Left lung (tissue), 14 donors: Measurements from ENCODE around the gene OTUD3. TPM values are rescaled to one million over a fixed set of nuclear protein-coding genes. Genes with fewer than 3 reads are reported as not detected.

Experiments
- ATAC-seq: fragments of 200-7000 bp; cut with Tn5 transposase; one replicate; pipeline ENCODE4 v1.9.1; 2020; ENCODE audit warnings: moderate library complexity
- DNase-seq, 4 donors: peaks; one replicate each; pipeline ENCODE4 v3.0.0-alpha.2; 2013 to 2020
- H3K27ac ChIP-seq, 2 donors: fragments of 200-600 bp; sonication (generic) in 1 of 2; one replicate each; pipeline versions ENCODE4 v1.5.0 to v1.8.0; 2020 to 2021
- H3K27me3 ChIP-seq, 2 donors: fragments of 200-600 bp; sonication (generic) in 1 of 2; one replicate each; pipeline versions ENCODE4 v1.5.0 to v1.8.0; 2020 to 2021
- H3K36me3 ChIP-seq, 2 donors: fragments of 200-600 bp; sonication (generic) in 1 of 2; one replicate each; pipeline versions ENCODE4 v1.5.0 to v1.8.0; 2020 to 2021
- H3K4me1 ChIP-seq, 2 donors: fragments of 200-600 bp; one replicate each; pipeline ENCODE4 v1.8.0; 2021
- H3K4me3 ChIP-seq, 2 donors: fragments of 200-600 bp; sonication (generic) in 1 of 2; one replicate each; pipeline versions ENCODE4 v1.5.0 to v1.8.0; 2020 to 2021; ENCODE audit warnings: mild to moderate bottlenecking in 1 of 2
- H3K9me3 ChIP-seq, 2 donors: fragments of 200-600 bp; sonication (generic) in 1 of 2; one replicate each; pipeline versions ENCODE4 v1.5.0 to v1.8.0; 2020 to 2021
- intact Hi-C, 2 donors: fragments of 100-400 bp; cut with DNase I; formaldehyde crosslinking; loops; one replicate each; pipeline versions ENCODE4 v1.11.2 to v1.14.2; 2022
- long read RNA-seq, 12 donors: library from polyadenylated mRNA in 2 of 12; unstranded in 2 of 12; transcript quantifications; one replicate each; pipeline ENCODE4 v2.0.0 and lab custom pipeline, GENCODE V29; 2019 to 2026
- polyA plus RNA-seq, 6 donors: library from polyadenylated mRNA; unstranded; fragments of 120-200 nt; gene quantifications; one replicate each; pipeline ENCODE4 v1.2.1, GENCODE V29; 2013; ENCODE audit not compliant: insufficient read length in 6 of 6
- total RNA-seq, 2 donors: library from RNA; stranded (reverse); fragmentation: NEBNext Ultra II Directional; extraction: Animal tissue kit (Norgen Biotek cat#: 25700); gene quantifications; one replicate each; pipeline ENCODE4 v1.2.1, GENCODE V29; 2021
- TF ChIP-seq, protein P1 (sequence below), 2 donors: fragments of 200-600 bp; sonication (generic) in 1 of 2; IDR thresholded peaks; one replicate each; pipeline versions ENCODE4 v1.5.0 to v1.8.0; 2021; ENCODE audit warnings: antibody characterized with exemption in 2 of 2
- donor health status: DM: no; HTN: yes; CAD: no.
- donor health status: DM: no; HTN: no; CAD: no.

Gene OTUD3, protein sequence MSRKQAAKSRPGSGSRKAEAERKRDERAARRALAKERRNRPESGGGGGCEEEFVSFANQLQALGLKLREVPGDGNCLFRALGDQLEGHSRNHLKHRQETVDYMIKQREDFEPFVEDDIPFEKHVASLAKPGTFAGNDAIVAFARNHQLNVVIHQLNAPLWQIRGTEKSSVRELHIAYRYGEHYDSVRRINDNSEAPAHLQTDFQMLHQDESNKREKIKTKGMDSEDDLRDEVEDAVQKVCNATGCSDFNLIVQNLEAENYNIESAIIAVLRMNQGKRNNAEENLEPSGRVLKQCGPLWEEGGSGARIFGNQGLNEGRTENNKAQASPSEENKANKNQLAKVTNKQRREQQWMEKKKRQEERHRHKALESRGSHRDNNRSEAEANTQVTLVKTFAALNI
- total RNA-seq (10 to 100 TPM in 1 of 2 donors, 1 to 10 TPM in 1; 9.8 to 11.0 TPM), polyA plus RNA-seq (10 to 100 TPM; 18.6 to 52.2 (median 34.2) TPM)
- long read RNA-seq, donor 1, full-length matches to known transcripts = 1 of 8 reads
- long read RNA-seq, donor 1, partial matches to known transcripts = 7 of 8 reads
- long read RNA-seq, donor 1, other reads (novel, unspliced or antisense) = 0 of 8 reads
- long read RNA-seq, donor 2 = 0 reads
- long read RNA-seq, donor 3 = 0 reads
- long read RNA-seq, donor 4, partial matches to known transcripts = 1 of 3 reads
- long read RNA-seq, donor 4, other reads (novel, unspliced or antisense) = 2 of 3 reads
- long read RNA-seq, donor 5 = 0 reads
- long read RNA-seq, donor 6 = 0 reads
- long read RNA-seq, donor 7 = 0 reads
- long read RNA-seq, donor 8, full-length matches to known transcripts = 1 of 1 reads
- long read RNA-seq, donor 8, partial matches to known transcripts = 0 of 1 reads
- long read RNA-seq, donor 8, other reads (novel, unspliced or antisense) = 0 of 1 reads
- long read RNA-seq, donor 9 = 0 reads
- long read RNA-seq, donor 10, partial matches to known transcripts = 0 of 1 reads
- long read RNA-seq, donor 10, other reads (novel, unspliced or antisense) = 1 of 1 reads
- long read RNA-seq, donor 11, partial matches to known transcripts = 7 of 7 reads
- long read RNA-seq, donor 11, other reads (novel, unspliced or antisense) = 0 of 7 reads
- long read RNA-seq, donor 12 = 0 reads

DNA sequence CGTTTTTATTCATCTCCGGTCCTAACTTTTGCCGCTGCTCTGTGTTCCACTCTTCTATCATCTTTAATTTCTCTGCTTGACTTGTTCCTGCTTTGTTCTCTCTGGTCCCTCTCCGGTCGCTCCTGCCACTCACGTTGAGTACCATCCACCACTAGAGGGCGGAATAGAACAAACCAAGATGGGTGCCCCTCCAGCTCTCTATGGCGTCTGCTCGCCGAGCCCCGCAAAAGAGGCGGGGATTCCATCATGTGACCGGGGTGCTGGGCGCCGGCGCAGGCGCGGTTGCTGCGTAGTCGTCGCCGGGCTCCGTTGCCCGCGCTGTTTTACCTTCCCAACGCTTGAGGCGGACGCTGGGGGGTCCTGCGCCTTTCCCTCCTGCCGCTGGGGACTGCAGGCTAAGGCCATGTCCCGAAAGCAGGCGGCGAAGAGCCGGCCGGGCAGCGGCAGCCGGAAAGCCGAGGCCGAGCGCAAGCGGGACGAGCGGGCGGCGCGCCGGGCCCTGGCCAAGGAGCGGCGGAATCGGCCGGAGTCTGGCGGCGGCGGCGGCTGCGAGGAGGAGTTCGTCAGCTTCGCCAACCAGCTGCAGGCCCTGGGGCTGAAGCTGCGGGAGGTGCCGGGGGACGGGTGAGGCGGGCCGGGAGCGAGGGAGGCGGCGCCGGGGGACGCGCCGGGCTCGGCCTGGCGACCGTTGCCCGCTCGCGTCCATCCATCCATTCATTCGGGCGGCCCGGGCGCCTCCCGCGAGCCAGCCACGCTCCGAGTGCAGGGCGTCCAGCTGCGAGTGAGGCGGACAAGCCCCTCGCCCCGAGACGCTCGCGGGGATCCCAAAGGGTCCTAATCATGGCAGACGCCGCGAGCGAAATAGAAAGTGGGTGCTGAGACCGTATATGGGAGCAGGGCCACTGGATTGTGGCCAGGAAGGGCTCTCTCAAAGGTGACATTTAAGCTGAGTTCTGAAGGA lies at the start of gene OTUD3:
OTUD3 (plus strand) TSS at position 285 of the 961 bp plus-strand sequence; CDS start at position 404, 119 bp downstream.
- intact Hi-C loops = no loop called here

DNA sequence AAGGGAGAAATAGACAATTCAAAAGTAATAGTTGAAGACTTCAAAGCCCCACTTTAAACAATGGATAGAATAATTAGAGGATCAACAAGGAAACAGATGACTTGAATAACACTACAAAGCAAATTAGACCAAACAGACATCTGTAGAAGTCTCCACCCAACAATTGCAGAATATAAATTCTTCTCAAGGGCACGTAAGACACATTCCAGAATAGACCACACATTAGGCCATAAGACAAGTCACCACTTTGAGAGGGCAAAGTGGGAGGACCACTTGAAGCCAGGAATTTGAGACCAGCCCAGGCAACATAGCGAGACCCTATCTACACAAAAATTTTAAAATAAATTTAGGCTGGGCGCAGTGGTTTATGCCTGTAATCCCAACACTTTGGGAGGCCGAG lies 46.6 kb upstream of the OTUD3 start:
- H3K27ac ChIP-seq = no peak overlapping the region
- H3K4me1 ChIP-seq = no peaks in the 10 kb centered on the region
- H3K36me3 ChIP-seq = no peaks in the 10 kb centered on the region
- intact Hi-C loops = no loop called here
- H3K9me3 ChIP-seq = no peaks in the 10 kb centered on the region
- TF ChIP-seq, protein P1, sequence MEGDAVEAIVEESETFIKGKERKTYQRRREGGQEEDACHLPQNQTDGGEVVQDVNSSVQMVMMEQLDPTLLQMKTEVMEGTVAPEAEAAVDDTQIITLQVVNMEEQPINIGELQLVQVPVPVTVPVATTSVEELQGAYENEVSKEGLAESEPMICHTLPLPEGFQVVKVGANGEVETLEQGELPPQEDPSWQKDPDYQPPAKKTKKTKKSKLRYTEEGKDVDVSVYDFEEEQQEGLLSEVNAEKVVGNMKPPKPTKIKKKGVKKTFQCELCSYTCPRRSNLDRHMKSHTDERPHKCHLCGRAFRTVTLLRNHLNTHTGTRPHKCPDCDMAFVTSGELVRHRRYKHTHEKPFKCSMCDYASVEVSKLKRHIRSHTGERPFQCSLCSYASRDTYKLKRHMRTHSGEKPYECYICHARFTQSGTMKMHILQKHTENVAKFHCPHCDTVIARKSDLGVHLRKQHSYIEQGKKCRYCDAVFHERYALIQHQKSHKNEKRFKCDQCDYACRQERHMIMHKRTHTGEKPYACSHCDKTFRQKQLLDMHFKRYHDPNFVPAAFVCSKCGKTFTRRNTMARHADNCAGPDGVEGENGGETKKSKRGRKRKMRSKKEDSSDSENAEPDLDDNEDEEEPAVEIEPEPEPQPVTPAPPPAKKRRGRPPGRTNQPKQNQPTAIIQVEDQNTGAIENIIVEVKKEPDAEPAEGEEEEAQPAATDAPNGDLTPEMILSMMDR (IDR thresholded peaks at IDR 0.05) = no peak
- no peak overlapping the region for H3K4me3 ChIP-seq
- DNase-seq (no peak), ATAC-seq (no peak)
- peaks cover 0 to 15% of the 10 kb centered on the region in 2 donors for H3K27me3 ChIP-seq

More for the DNA sequence above, at the start of gene OTUD3:
- peak; percentile 96 to 99 (median 96) for DNase-seq
- Histone ChIP-seq H3K4me3 (peak within 1 kb of the TSS; percentile 87 to 89), H3K9me3 (no peaks in the 10 kb centered on the region), H3K36me3 (no peaks in the 10 kb centered on the region), H3K27ac (peak within 1 kb of the TSS; percentile 91 to 93), H3K27me3 (peaks cover 0 to 8% of the 10 kb centered on the region in 2 donors), H3K4me1 (peaks cover 16 to 26% of the 10 kb centered on the region in 2 donors)
- TF ChIP-seq, protein P1 (IDR thresholded peaks at IDR 0.05) = peak; percentile 89 to 94
- ATAC-seq = peak; percentile 95

DNA sequence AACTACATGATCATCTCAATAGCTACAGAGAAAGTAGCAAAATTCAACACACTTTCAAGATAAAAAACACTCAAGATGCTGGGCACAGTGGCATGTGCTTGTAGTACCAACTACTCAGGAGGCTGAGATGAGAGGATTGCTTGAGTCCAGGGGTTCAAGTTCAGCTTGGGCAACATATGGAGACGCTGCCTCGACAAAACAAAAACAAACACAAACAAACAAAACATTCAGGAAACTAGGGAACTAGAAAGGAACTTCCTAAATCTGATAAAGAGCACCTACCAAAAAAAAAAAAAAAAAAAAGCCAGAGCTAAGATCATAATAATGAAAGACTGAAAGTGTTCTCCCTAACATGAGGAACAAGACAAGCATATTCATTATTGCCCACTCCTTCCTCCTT lies 44.3 kb upstream of the OTUD3 start:
- intact Hi-C loops = no loop called here
- DNase-seq (no peak), ATAC-seq (no peak)
- TF ChIP-seq, protein P1 (IDR thresholded peaks at IDR 0.05) = no peak
- Histone ChIP-seq H3K27ac (no peak overlapping the region), H3K4me1 (no peaks in the 10 kb centered on the region), H3K4me3 (no peak overlapping the region), H3K27me3 (peaks cover 0 to 4% of the 10 kb centered on the region in 2 donors), H3K9me3 (no peaks in the 10 kb centered on the region), H3K36me3 (no peaks in the 10 kb centered on the region)

DNA sequence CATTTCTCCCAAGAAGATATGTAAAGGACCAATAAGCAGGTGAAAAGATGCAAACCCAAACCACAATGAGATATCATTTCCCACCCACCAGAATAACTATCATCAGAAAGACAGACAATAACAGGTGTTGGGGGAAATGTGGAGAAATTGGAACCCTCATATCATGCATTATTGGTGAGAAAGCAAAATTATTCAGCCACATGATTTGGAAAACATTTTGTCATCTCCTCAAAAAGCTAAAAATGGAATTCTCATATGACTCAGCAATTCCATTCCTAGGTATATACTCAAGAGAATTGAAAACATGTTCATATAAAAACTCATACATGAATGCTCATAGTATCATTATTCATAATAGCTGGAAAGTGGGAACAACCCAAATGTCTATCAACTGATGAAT lies 42.0 kb upstream of the OTUD3 start:
- intact Hi-C loops = no loop called here
- TF ChIP-seq, protein P1 (IDR thresholded peaks at IDR 0.05) = no peak
- ATAC-seq = no peak

More for the DNA sequence above, 42.0 kb upstream of the OTUD3 start:
- H3K27ac ChIP-seq = no peak overlapping the region
- no peaks in the 10 kb centered on the region for H3K9me3 ChIP-seq
- H3K4me3 ChIP-seq = no peak overlapping the region
- H3K4me1 ChIP-seq = no peaks in the 10 kb centered on the region
- no peak for DNase-seq
- no peaks in the 10 kb centered on the region for H3K36me3 ChIP-seq
- peaks cover 0 to 3% of the 10 kb centered on the region in 2 donors for H3K27me3 ChIP-seq
